GM12865 (cell line): Measurements from ENCODE around the gene PLPPR4.

ENCODE experiments used
- DNase-seq: peaks from one replicate; pipeline ENCODE4 v3.0.0; 2010; ENCODE audit warnings: low read depth
- H3K4me3 ChIP-seq: 2 replicates; pipeline ENCODE4 v1.5.1; 2011; ENCODE audit warnings: mild to moderate bottlenecking, low read depth, low read length, control low read depth
- TF ChIP-seq, protein P1 (sequence below): IDR thresholded peaks from 2 replicates; pipeline ENCODE4 v1.5.1; 2011; ENCODE audit warnings: low read length, control low read depth, low read depth, inconsistent platforms; ENCODE audit not compliant: insufficient read depth; ENCODE audit errors: missing control alignments

Gene PLPPR4

GRCh38 chr1:99331083-99331482 lies 66.8 kb downstream of the PLPPR4 start:
- TF ChIP-seq, protein P1, sequence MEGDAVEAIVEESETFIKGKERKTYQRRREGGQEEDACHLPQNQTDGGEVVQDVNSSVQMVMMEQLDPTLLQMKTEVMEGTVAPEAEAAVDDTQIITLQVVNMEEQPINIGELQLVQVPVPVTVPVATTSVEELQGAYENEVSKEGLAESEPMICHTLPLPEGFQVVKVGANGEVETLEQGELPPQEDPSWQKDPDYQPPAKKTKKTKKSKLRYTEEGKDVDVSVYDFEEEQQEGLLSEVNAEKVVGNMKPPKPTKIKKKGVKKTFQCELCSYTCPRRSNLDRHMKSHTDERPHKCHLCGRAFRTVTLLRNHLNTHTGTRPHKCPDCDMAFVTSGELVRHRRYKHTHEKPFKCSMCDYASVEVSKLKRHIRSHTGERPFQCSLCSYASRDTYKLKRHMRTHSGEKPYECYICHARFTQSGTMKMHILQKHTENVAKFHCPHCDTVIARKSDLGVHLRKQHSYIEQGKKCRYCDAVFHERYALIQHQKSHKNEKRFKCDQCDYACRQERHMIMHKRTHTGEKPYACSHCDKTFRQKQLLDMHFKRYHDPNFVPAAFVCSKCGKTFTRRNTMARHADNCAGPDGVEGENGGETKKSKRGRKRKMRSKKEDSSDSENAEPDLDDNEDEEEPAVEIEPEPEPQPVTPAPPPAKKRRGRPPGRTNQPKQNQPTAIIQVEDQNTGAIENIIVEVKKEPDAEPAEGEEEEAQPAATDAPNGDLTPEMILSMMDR: no peak
- no peak for DNase-seq
- no peak overlapping the region for H3K4me3 ChIP-seq

DNA sequence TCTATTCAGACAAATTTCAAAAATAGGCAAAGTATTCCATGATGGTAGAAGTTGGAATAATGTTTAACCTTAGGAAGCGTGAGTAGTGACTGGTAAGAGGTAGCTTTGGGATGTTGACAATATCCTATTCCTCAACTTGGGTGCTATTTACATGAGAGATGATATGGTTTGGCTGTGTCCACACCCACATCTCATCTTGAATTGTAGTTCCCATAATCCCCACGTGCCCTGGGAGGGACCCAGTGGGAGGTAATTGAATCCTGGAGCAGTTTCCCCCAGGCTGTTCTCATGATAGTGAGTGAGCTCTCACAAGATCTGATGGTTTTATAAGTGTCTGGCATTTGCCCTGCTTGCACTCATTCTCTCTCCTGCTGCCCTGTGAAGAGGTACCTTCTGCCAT lies 67.3 kb downstream of the PLPPR4 start:
- TF ChIP-seq, protein P1: no peak
- DNase-seq: no peak
- H3K4me3 ChIP-seq: no peak overlapping the region

DNA sequence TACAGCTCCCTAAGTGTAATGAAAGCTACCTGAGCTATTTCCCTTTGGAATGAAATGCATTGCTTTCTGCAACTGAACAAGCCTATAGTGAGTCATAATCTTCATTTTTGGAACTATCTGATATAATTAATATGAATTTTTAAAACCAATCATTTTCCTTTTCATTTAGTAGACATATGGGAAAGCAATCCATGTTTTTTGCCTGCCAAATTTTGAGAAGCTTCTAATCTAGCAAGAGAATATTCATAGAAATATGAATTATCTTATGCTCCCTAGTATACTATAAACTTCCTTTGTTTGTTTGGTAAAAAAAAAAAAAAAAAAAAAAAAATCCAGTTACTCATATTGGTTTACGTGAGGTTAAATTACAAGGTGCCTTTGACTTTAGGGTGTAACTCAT lies 68.3 kb downstream of the PLPPR4 start:
- TF ChIP-seq, protein P1: no peak
- no peak overlapping the region for H3K4me3 ChIP-seq
- DNase-seq: no peak

- H3K4me3 ChIP-seq: no peak overlapping the region
- TF ChIP-seq, protein P1: no peak
- no peak for DNase-seq
Observed at GRCh38 chr1:99334991-99335390, 70.7 kb downstream of the PLPPR4 start.

DNA sequence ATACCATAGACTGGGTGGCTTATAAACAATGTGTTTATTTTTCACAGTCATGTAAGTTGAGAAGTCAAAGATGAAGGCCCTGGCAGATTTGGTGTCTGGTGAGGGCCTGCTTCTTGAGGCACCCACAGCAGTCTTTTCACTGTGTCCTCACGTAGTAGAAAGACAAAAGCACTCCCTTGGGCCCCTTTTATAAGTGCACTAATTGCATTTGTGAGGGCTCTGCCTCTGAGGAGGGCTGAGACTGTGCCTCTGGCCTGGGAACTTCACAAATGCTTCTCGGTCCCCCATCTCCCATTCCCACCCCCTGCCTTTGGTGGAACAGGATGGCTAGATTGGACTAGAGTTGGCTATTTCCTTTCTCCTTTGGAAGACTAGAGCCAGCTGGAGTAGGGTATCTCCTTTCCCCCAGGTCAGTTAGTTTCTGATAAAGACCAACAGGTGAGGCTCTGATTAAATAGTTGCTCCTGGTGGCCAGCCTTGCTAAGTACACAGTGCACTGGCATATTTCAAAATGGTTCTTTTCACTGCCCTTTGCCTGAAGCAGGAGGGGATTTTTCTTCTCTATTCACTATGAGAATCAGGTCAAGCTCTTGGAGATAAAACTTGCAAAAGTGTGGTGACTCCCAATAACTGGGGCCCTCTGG lies 82.9 kb downstream of the PLPPR4 start:
- no peak overlapping the region for H3K4me3 ChIP-seq
- TF ChIP-seq, protein P1: no peak
- DNase-seq: no peak

DNA sequence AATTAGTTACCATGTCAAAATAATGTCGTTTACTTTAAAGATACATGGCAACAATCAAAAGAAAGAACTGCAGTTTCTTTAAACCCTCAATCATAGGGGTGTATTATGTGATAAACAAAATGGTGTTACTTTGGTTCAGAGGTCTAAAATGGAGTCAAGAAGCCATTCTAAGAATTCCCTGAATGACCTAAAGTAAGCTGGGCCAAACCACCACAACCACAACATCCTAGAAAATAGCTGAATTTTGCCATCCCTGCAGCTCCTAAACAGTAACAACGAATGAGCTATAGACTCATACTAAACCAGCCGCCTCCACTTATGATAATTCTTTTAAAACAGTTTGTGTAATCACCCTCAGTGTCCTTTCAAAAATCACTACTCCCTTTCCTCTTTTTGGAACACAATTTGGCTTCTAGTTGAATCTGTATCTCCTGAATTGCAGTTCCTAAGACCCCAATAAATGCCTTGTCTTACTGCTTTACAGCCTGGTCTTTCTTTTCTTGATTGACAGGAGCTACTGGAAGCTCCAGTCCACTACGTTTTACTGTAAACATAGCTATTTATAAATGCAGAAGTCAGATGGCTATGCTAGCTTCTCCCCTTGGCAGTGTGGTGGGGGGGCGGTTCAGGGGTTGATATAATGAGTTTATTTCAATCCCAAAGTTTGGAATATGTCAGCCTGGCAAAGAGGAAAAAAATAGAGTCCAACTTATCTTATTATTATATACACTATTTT lies 84.3 kb downstream of the PLPPR4 start:
- TF ChIP-seq, protein P1: no peak
- no peak for DNase-seq
- H3K4me3 ChIP-seq: no peak overlapping the region
